ELF-1 (cell line): ENCODE data around the gene TIMP2.
A peak's percentile ranks its signal among the peaks of the same experiment; 100 is the strongest.
"Not testable (repeated sequence)": the region's sequence is repeated elsewhere in the genome, so short reads cannot be mapped to it uniquely, and the experiment has no call there.

Source experiments
- DNase-seq: peaks from one replicate; pipeline ENCODE4 v3.0.0-alpha.2; 2016; ENCODE audit warnings: low read depth, low spot score

The TIMP2 gene

DNA sequence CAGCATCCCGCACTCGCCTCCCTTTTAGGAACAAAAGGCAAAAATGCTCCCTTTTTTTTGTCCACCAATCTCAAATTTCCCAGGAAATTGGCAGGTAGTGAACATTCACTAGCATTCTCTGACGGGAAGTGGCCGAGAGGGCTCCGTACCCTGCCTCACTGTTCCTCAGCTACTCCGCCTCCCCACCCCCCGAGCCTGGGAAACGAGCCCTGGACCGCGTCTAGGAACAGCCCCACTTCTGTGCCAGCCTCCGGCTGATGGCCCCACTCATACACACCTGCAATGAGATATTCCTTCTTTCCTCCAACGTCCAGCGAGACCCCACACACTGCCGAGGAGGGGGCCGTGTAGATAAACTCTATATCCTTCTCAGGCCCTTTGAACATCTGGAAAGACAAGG is 54.6 kb downstream of the TIMP2 start:
- no peak for DNase-seq

DNA sequence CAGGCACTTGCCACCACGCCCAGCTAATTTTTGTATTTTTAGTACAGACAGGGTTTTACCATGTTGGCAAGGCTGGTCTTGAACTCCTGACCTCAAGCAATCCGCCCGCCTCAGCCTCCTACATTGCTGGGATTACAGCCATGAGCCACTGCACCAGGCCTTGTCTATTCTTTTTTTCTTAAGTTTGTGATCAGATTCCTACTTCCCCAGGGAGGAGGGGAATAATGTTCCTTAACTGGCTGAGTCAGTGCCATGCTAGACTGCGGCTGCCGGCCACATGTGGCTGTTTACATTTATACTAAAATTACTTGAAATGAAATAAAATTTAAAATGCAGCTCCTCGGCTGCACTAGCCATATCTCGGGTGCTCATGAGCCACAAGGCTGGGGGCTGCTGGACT is 56.8 kb downstream of the TIMP2 start:
- no peak for DNase-seq

GRCh38 chr17:78867046-78867445 is 58.1 kb downstream of the TIMP2 start:
- DNase-seq, result not testable (repeated sequence)

- DNase-seq, result peak; percentile 89
Observed at GRCh38 chr17:78865682-78866390, 59.4 kb downstream of the TIMP2 start.

GRCh38 chr17:78864117-78864516 is 61.1 kb downstream of the TIMP2 start:
- DNase-seq, result no peak

GRCh38 chr17:78862073-78863023 is 62.8 kb downstream of the TIMP2 start:
- peak; percentile 39 for DNase-seq

- no peak for DNase-seq
Observed at GRCh38 chr17:78861229-78861628, 64.0 kb downstream of the TIMP2 start.

DNA sequence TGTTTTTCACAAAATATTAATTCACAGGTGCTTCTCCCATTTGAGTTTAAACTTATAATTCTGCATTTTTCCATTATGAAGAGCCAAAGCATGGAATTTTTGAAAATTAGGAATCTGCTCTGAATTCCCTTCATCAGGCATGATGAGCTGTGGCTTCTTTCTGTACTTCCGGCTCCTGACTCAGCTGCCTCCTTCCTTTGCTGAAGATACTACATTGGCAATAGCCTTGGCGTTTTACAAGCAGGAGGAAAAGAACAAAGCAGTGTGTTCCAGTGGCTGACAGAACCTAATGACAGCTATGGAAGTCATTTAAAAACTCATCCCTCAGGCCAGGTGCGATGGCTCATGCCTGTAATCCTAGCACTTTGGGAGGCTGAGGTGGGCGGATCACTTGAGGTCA is 66.1 kb downstream of the TIMP2 start:
- no peak for DNase-seq

DNA sequence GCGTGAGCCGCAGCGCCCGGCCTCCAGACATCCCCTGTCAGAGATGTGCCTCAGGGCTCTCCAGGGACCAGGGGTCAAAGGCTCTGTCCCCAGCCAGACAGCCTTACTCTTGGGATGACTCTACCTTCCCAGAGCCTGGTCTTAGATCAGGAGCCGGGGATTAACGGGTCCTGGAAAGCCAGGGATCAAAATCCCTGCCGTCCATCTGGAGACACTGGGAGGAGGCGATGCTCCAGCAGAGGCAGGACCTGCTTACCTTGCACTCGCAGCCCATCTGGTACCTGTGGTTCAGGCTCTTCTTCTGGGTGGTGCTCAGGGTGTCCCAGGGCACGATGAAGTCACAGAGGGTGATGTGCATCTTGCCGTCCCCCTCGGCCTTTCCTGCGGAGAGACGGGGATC is 67.9 kb downstream of the TIMP2 start:
- DNase-seq, result peak; percentile 13

DNA sequence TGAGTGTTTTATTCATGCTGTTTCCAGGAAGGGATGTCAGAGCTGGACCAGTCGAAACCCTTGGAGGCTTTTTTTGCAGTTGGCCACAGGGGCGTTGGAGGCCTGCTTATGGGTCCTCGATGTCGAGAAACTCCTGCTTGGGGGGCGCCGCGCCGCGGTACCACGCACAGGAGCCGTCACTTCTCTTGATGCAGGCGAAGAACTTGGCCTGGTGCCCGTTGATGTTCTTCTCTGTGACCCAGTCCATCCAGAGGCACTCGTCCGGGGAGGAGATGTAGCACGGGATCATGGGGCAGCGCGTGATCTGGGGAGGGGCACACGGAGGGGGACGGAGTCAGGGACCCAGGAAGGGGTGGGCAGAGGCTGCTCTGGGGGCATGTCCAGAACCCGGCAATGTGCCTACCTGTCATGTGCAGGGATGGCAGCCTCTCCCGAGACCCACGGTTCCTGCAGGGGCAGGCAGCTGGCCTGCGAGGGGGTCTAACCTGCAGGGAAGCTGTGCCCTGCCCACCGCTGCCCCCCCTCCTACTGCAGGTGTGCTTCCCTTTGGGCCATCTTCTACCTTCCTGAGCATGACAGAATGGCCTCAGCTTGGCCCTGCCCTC is 69.5 kb downstream of the TIMP2 start:
- DNase-seq, result no peak

GRCh38 chr17:78854508-78854907 is 70.7 kb downstream of the TIMP2 start:
- DNase-seq, result no peak

GRCh38 chr17:78853926-78854394 is 71.2 kb downstream of the TIMP2 start:
- DNase-seq, result no peak

DNA sequence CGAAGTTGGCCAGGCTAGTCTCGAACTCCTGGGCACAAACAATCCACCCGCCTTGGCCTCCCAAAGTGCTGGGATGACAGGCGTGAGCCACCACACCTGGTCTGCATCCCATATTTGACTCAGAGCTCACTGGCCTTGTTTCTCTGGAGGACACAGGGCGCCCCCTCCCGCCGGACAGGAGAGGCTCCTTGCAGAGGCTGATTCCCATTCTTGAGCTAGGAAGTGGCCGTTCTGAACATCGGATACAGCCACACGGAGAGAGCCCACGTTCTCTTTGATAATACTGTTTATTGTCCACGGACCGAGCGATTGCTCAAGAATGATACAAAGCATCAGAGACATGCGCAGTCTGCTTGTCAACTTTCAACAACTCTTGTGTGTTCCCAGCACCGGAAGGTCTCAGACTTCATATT is 72.5 kb downstream of the TIMP2 start:
- DNase-seq, result peak; percentile 31

GRCh38 chr17:78849026-78849425 is 76.2 kb downstream of the TIMP2 start:
- no peak for DNase-seq

- DNase-seq, result no peak
Observed at GRCh38 chr17:78847052-78847451, 78.1 kb downstream of the TIMP2 start.

- DNase-seq, result no peak
Observed at GRCh38 chr17:78844301-78845005, 80.7 kb downstream of the TIMP2 start.

- DNase-seq, result peak; percentile 70
Observed at GRCh38 chr17:78842881-78843565, 82.2 kb downstream of the TIMP2 start.

DNA sequence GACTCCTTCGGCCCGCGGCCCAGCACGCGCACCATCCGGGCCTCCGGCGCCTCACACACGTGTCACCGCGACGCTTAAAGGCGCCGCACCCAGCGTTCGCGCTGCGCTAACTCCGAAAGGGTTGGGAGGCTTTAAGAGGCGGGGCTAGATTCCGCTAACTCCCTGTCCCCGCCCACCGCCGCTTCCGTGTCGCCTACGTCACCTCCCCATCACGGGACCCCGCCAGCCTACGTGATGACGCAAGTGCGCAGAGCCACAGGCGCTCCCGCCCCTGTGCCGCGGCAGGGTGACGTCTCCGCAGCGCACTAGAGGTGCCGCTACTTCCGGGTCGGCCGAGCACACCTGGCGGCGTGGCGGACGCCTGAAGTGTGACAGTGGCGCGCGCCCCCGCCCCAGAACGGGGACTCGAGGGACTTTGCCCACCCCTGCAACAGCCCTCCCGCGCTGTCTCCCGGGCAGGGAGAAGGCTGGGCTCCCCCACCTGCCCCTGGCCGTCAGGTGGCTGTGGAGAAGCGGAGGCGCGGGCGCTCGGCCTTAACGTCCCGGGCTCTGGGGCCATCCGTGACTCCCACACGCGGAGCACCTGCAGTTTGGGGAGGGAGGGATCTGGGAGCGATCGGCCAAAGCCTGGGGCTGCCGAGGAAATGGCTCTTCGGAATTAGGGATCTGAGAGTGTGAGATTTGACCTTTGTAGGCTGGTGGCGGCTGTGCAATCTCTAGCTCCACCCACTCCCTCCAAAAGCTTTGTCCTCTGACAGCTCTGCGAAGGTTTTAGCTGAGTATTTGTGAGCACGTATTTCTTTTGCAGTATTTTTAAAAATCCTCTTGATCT is 84.2 kb downstream of the TIMP2 start, which contains the start of gene USP36:
TSS of gene USP36 (minus strand) at position 35 of the 832 bp plus-strand sequence. CDS start 4,451 bp downstream, outside the sequence.
- peak; percentile 100 for DNase-seq

GRCh38 chr17:78840530-78840779 is 84.7 kb downstream of the TIMP2 start:
- DNase-seq, result no peak
